ENCODE results near the gene RNF40. TPM values are rescaled to one million over a fixed set of nuclear protein-coding genes. Genes with fewer than 3 reads are reported as not detected.

RNF40 gene
- total RNA-seq, 1 experiment from 2014 or later, result 94.0 TPM

- Mint-ChIP-seq H3K4me3 (ENCODE audit: unreplicated experiment) (no peak overlapping the region), H3K4me1 (ENCODE audit: low read depth, unreplicated experiment) (peaks cover 30% of the 10 kb centered on the region), H3K9me3 (ENCODE audit: unreplicated experiment) (no peaks in the 10 kb centered on the region), H3K27me3 (ENCODE audit: insufficient read depth, unreplicated experiment) (no peaks in the 10 kb centered on the region), H3K36me3 (ENCODE audit: insufficient read depth, unreplicated experiment) (peaks cover 78% of the 10 kb centered on the region), H3K27ac (ENCODE audit: unreplicated experiment) (no peak overlapping the region)
- no peak for DNase-seq
- TF ChIP-seq, protein P1, sequence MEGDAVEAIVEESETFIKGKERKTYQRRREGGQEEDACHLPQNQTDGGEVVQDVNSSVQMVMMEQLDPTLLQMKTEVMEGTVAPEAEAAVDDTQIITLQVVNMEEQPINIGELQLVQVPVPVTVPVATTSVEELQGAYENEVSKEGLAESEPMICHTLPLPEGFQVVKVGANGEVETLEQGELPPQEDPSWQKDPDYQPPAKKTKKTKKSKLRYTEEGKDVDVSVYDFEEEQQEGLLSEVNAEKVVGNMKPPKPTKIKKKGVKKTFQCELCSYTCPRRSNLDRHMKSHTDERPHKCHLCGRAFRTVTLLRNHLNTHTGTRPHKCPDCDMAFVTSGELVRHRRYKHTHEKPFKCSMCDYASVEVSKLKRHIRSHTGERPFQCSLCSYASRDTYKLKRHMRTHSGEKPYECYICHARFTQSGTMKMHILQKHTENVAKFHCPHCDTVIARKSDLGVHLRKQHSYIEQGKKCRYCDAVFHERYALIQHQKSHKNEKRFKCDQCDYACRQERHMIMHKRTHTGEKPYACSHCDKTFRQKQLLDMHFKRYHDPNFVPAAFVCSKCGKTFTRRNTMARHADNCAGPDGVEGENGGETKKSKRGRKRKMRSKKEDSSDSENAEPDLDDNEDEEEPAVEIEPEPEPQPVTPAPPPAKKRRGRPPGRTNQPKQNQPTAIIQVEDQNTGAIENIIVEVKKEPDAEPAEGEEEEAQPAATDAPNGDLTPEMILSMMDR (IDR thresholded peaks at IDR 0.05; ENCODE audit: insufficient read depth in 1 of 2, low read depth in 1 of 2, low read length in 1 of 2, severe bottlenecking in 1 of 2, unreplicated experiment in 1 of 2), result no peak
- ChIA-PET POLR2A (no interaction called here), CTCF (no interaction called here)
- H3K27me3 ChIP-seq (replicated peaks; ENCODE audit: control insufficient read depth, insufficient read depth, low read length), result no peaks in the 10 kb centered on the region
- intact Hi-C loops (cut with micrococcal nuclease; ENCODE audit: unreplicated experiment), result no loop called here
- no peak overlapping the region for H3K4me3 ChIP-seq (ENCODE audit: low read depth, low read length)
- no TSS peak for BruUV-seq (replicated peaks)
- peaks cover 8% of the 10 kb centered on the region for H3K36me3 ChIP-seq (ENCODE audit: control insufficient read depth, insufficient read depth, low read length)
- peaks cover 27% of the 10 kb centered on the region for H3K4me1 ChIP-seq
- no peaks in the 10 kb centered on the region for H3K9me3 ChIP-seq
Observed at GRCh38 chr16:30737794-30738648, 24.1 kb upstream of the RNF40 start.

GRCh38 chr16:30738984-30739951, 22.9 kb upstream of the RNF40 start:
- Mint-ChIP-seq H3K27me3 (ENCODE audit: insufficient read depth, unreplicated experiment) (no peaks in the 10 kb centered on the region), H3K27ac (ENCODE audit: unreplicated experiment) (no peak overlapping the region), H3K9me3 (ENCODE audit: unreplicated experiment) (no peaks in the 10 kb centered on the region), H3K4me1 (ENCODE audit: low read depth, unreplicated experiment) (peaks cover 30% of the 10 kb centered on the region), H3K36me3 (ENCODE audit: insufficient read depth, unreplicated experiment) (peaks cover 73% of the 10 kb centered on the region), H3K4me3 (ENCODE audit: unreplicated experiment) (no peak overlapping the region)
- DNase-seq, result no peak
- intact Hi-C loops (cut with micrococcal nuclease; ENCODE audit: unreplicated experiment), result no loop called here
- H3K27me3 ChIP-seq (replicated peaks; ENCODE audit: control insufficient read depth, insufficient read depth, low read length), result no peaks in the 10 kb centered on the region
- no TSS peak for BruUV-seq (replicated peaks)
- peaks cover 8% of the 10 kb centered on the region for H3K36me3 ChIP-seq (ENCODE audit: control insufficient read depth, insufficient read depth, low read length)
- TF ChIP-seq, protein P1 (IDR thresholded peaks at IDR 0.05; ENCODE audit: insufficient read depth in 1 of 2, low read depth in 1 of 2, low read length in 1 of 2, severe bottlenecking in 1 of 2, unreplicated experiment in 1 of 2), result no peak
- ChIA-PET POLR2A (interaction anchor here (0.8 kb wide), 1 partner anchor 9 kb away, joined by 3 read pairs; the partner anchor contains the start of gene PHKG2), CTCF (interaction anchor here (1.2 kb wide), 1 partner anchor 163 kb away, joined by 3 read pairs; no protein-coding TSS in a partner anchor)
- no peak overlapping the region for H3K4me3 ChIP-seq (ENCODE audit: low read depth, low read length)
- no peaks in the 10 kb centered on the region for H3K9me3 ChIP-seq
- peaks cover 27% of the 10 kb centered on the region for H3K4me1 ChIP-seq
